Gastrocnemius medialis (tissue), 4 donors: ENCODE results near the gene AIMP1.

Source experiments
- CTCF ChIP-seq, 5 experiments: fragments of 450-650 bp in 3 of 5; fragments of 200-600 bp in 2 of 5; sonication (generic) in 2 of 5; IDR thresholded peaks in 4 of 5; conservative IDR thresholded peaks in 1 of 5; 1 replicate in 4 of 5; 2 replicates in 1 of 5; pipeline ENCODE4 v1.5.1; 2016 to 2019; ENCODE audit warnings: antibody characterized with exemption in 5 of 5, mild to moderate bottlenecking in 3 of 5, moderate library complexity in 3 of 5
- POLR2A ChIP-seq, 2 donors: fragments of 450-650 bp; IDR thresholded peaks; one replicate each; pipeline ENCODE4 v1.6.1; 2017; ENCODE audit warnings: antibody characterized with exemption in 2 of 2, mild to moderate bottlenecking in 2 of 2, moderate library complexity in 2 of 2

- TF ChIP-seq CTCF (IDR thresholded peaks at IDR 0.05 in 4 of 5, conservative IDR thresholded peaks at IDR 0.05 in 1 of 5) (no peak), POLR2A (IDR thresholded peaks at IDR 0.05) (no peak)
Observed at GRCh38 chr4:106323119-106323518, 6.8 kb downstream of the AIMP1 start.
